Measurements from ENCODE around the gene SLFN11.

GRCh38 chr17:35314415-35315216 lies 58.8 kb downstream of the SLFN11 start:
- TF ChIP-seq EZH2 (IDR thresholded peaks at IDR 0.05; ENCODE audit: borderline replicate concordance, low read length), result no peak
- TF ChIP-seq, protein P1, sequence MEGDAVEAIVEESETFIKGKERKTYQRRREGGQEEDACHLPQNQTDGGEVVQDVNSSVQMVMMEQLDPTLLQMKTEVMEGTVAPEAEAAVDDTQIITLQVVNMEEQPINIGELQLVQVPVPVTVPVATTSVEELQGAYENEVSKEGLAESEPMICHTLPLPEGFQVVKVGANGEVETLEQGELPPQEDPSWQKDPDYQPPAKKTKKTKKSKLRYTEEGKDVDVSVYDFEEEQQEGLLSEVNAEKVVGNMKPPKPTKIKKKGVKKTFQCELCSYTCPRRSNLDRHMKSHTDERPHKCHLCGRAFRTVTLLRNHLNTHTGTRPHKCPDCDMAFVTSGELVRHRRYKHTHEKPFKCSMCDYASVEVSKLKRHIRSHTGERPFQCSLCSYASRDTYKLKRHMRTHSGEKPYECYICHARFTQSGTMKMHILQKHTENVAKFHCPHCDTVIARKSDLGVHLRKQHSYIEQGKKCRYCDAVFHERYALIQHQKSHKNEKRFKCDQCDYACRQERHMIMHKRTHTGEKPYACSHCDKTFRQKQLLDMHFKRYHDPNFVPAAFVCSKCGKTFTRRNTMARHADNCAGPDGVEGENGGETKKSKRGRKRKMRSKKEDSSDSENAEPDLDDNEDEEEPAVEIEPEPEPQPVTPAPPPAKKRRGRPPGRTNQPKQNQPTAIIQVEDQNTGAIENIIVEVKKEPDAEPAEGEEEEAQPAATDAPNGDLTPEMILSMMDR (IDR thresholded peaks at IDR 0.05; ENCODE audit: low read length), result no peak
